ENCODE data around the gene TGFBR2. TPM values are rescaled to one million over a fixed set of nuclear protein-coding genes. Genes with fewer than 3 reads are reported as not detected.

TGFBR2 gene
- polyA plus RNA-seq, 1 of the 3 experiments (the other 2 are of a cell fraction), result 48.3 TPM

GRCh38 chr3:30664884-30665283 is 58.5 kb downstream of the TGFBR2 start:
- Histone ChIP-seq H3K27ac (ENCODE audit: low read depth in 2 of 2, low read length in 1 of 2) (no peak overlapping the region), H3K27me3 (ENCODE audit: insufficient read depth) (no peaks in the 10 kb centered on the region), H3K9ac (no peak overlapping the region), H3K4me1 (ENCODE audit: control insufficient read depth in 1 of 2, insufficient read depth in 2 of 2, low read depth in 1 of 2, low read length in 1 of 2) (peaks cover 0 to 49% of the 10 kb centered on the region in 2 experiments), H3K9me3 (no peaks in the 10 kb centered on the region), H3K36me3 (replicated peaks in 1 of 2; ENCODE audit: control insufficient read depth in 1 of 2, insufficient read depth in 2 of 2, low read length in 1 of 2) (peaks cover 9 to 59% of the 10 kb centered on the region in 2 experiments), H3K79me2 (ENCODE audit: insufficient read depth) (peaks cover 70% of the 10 kb centered on the region), H3K9me2 (no peaks in the 10 kb centered on the region), H3F3A (replicated peaks; ENCODE audit: insufficient read depth) (peaks cover 12% of the 10 kb centered on the region), H4K20me1 (ENCODE audit: insufficient read depth) (no peaks in the 10 kb centered on the region), H3K4me3 (ENCODE audit: low read depth in 2 of 2, low read length in 1 of 2) (no peak overlapping the region), H3K4me2 (no peak overlapping the region), H2AFZ (ENCODE audit: low read depth) (no peak overlapping the region)
- ChIA-PET POLR2A (no interaction called here), CTCF (interaction anchor here (1.2 kb wide), 1 partner anchor 18 kb away, joined by 3 read pairs; no protein-coding TSS in a partner anchor)
- no peak for TF ChIP-seq TEAD4 (IDR thresholded peaks at IDR 0.05; ENCODE audit: borderline replicate concordance, insufficient read depth)
- no peak for TF ChIP-seq REST (IDR thresholded peaks at IDR 0.05; ENCODE audit: low read depth, low read length)
- no peak for TF ChIP-seq RCOR1 (IDR thresholded peaks at IDR 0.05; ENCODE audit: low read length)
- TF ChIP-seq MAX (IDR thresholded peaks at IDR 0.05; ENCODE audit: low read depth), result no peak
- TF ChIP-seq FOXJ3 (CRISPR knock-in tag; IDR thresholded peaks at IDR 0.05), result no peak
- no peak for TF ChIP-seq JUND (IDR thresholded peaks at IDR 0.05)
- no peak for TF ChIP-seq GABPA (IDR thresholded peaks at IDR 0.05; ENCODE audit: low read depth)
- no peak for TF ChIP-seq ZBTB33 (IDR thresholded peaks at IDR 0.05; ENCODE audit: borderline replicate concordance, low read depth)
- TF ChIP-seq GATA2 (CRISPR knock-in tag; IDR thresholded peaks at IDR 0.05), result no peak
- no peak for TF ChIP-seq FOXM1 (IDR thresholded peaks at IDR 0.05; ENCODE audit: low read depth)
- TF ChIP-seq FOSL2 (IDR thresholded peaks at IDR 0.05; ENCODE audit: borderline replicate concordance, low read depth), result no peak
- TF ChIP-seq ELF1 (IDR thresholded peaks at IDR 0.05), result no peak
- TF ChIP-seq SIN3A (IDR thresholded peaks at IDR 0.05; ENCODE audit: borderline replicate concordance, low read depth, low read length), result no peak
- TF ChIP-seq IRF3 (IDR thresholded peaks at IDR 0.05; ENCODE audit: low read depth, low read length), result no peak
- TF ChIP-seq RFX5 (IDR thresholded peaks at IDR 0.05; ENCODE audit: low read length), result no peak
- DNase-seq, result no peak
- WGBS (ENCODE audit: low lambda C conversion rate), result 98% methylated on average over 6 of the region's 6 CpGs
